SU-DHL-6 (cell line): ENCODE data around the gene ZBTB32.

Source experiments
- CTCF ChIP-seq: fragments of 200-600 bp; sonication (generic); IDR thresholded peaks from one replicate; pipeline ENCODE4 v1.5.1; 2017; ENCODE audit warnings: antibody characterized with exemption, mild to moderate bottlenecking, low read length, moderate library complexity; ENCODE audit not compliant: insufficient read depth, poor library complexity, severe bottlenecking
- EZH2phosphoT487 ChIP-seq: fragments of 200-600 bp; sonication (generic), shearing (Covaris generic); conservative IDR thresholded peaks from 2 replicates; pipeline ENCODE4 v1.6.1; 2018; ENCODE audit warnings: mild to moderate bottlenecking, antibody characterized with exemption, low read length, moderate library complexity, mixed read lengths

- TF ChIP-seq CTCF (no peak), EZH2phosphoT487 (no peak)
Observed at GRCh38 chr19:35723671-35724070, 19.3 kb downstream of the ZBTB32 start.
